Erythroblast (primary cell): ENCODE results near the gene SPAG16.

Experiments used
- GATA1 ChIP-seq: IDR thresholded peaks from 2 replicates; pipeline ENCODE4 v1.6.1; 2011; ENCODE audit warnings: low read depth, mild to moderate bottlenecking, control low read depth, low read length, moderate library complexity
- POLR2A ChIP-seq: IDR thresholded peaks from 2 replicates; pipeline ENCODE4 v1.6.1; 2011; ENCODE audit warnings: mild to moderate bottlenecking, low read length

DNA sequence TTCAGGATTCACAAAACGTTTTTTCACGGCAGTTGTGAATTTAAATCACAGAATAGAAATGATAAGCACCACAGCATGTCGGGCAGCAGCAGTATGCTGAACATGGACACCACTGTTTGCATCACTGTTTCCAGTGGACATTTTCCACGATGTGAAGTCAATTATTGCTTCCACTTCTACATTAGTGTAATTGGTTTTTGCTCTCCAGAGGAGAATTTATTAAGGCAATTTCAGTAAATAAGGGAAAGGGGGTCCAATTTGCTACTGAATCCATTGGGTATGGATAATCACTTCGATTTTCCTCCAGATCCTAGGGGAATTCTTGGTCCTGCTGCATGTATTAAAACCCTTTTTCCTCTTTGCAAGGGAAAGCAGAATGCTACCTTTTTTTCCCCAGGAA is 1096.4 kb downstream of the SPAG16 start:
- no peak for TF ChIP-seq POLR2A
- no peak for TF ChIP-seq GATA1
